GM12891 (cell line): Measurements from ENCODE around the gene PPP2R5E.

Experiments
- POLR2A ChIP-seq: IDR thresholded peaks from 2 replicates; pipeline ENCODE4 v1.6.1; 2011; ENCODE audit warnings: low read depth, low read length, control low read depth
- POLR2AphosphoS5 ChIP-seq: IDR thresholded peaks from 2 replicates; pipeline ENCODE4 v1.6.1; 2011; ENCODE audit warnings: low read depth, low read length, control low read depth

GRCh38 chr14:63551332-63551731, 8.2 kb upstream of the PPP2R5E start:
- TF ChIP-seq POLR2A (no peak), POLR2AphosphoS5 (no peak)
